DND-41 (cell line): Measurements from ENCODE around the gene PIEZO2.

ENCODE experiments used
- CTCF ChIP-seq: IDR thresholded peaks from 2 replicates; pipeline ENCODE4 v1.5.1; 2012; ENCODE audit warnings: borderline replicate concordance, low read length, moderate library complexity, mild to moderate bottlenecking; ENCODE audit not compliant: poor library complexity, severe bottlenecking; ENCODE audit errors: extremely low read depth
- EZH2 ChIP-seq: IDR thresholded peaks from 3 replicates; pipeline ENCODE4 v1.6.1; 2012; ENCODE audit warnings: borderline replicate concordance, low read depth, mild to moderate bottlenecking, moderate library complexity, low read length, inconsistent platforms; ENCODE audit not compliant: severe bottlenecking

GRCh38 chr18:10872304-10872703, 277.1 kb downstream of the PIEZO2 start:
- TF ChIP-seq EZH2 (no peak), CTCF (no peak)
